Kidney (tissue), 14 donors: ENCODE data around the gene TRPV5. TPM values are rescaled to one million over a fixed set of nuclear protein-coding genes. Genes with fewer than 3 reads are reported as not detected.
A peak's percentile ranks its signal among the peaks of the same experiment; 100 is the strongest.

Experiments
- DNase-seq, 5 donors: peaks; one replicate each; pipeline ENCODE4 v3.0.0-alpha.2; 2013 to 2020
- FAIRE-seq: peaks from 2 replicates; lab custom pipeline; 2012; peaks lifted over from hg19 to GRCh38; lab: Jason Lieb, UNC
- H3K27ac ChIP-seq, 2 donors: one replicate each; pipeline ENCODE4 v1.7.0; 2013; ENCODE audit warnings: low read depth in 2 of 2, low read length in 2 of 2, inconsistent platforms in 1 of 2
- H3K27me3 ChIP-seq: one replicate; pipeline ENCODE4 v1.7.1; 2013; ENCODE audit warnings: low read length, inconsistent platforms; ENCODE audit not compliant: control insufficient read depth, insufficient read depth
- H3K36me3 ChIP-seq, 3 donors: one replicate each; pipeline versions ENCODE4 v1.7.0 to v1.7.1; 2013; ENCODE audit warnings: low read length in 3 of 3, control low read depth in 1 of 3, inconsistent platforms in 1 of 3; ENCODE audit not compliant: insufficient read depth in 3 of 3, control insufficient read depth in 2 of 3
- H3K4me1 ChIP-seq, 3 donors: one replicate each; pipeline versions ENCODE4 v1.7.0 to v1.7.1; 2013; ENCODE audit warnings: low read length in 3 of 3, inconsistent platforms in 1 of 3, low read depth in 1 of 3; ENCODE audit not compliant: control insufficient read depth in 2 of 3, insufficient read depth in 2 of 3
- H3K4me3 ChIP-seq, 3 donors: one replicate each; pipeline versions ENCODE4 v1.7.0 to v1.8.1; 2013; ENCODE audit warnings: low read length in 3 of 3, control low read depth in 1 of 3, inconsistent platforms in 1 of 3
- H3K9ac ChIP-seq, 3 donors: one replicate each; pipeline versions ENCODE4 v1.7.0 to v1.7.1; 2013; ENCODE audit warnings: low read length in 3 of 3, control low read depth in 1 of 3, inconsistent platforms in 1 of 3
- H3K9me3 ChIP-seq, 3 donors: one replicate each; pipeline versions ENCODE4 v1.7.0 to v1.7.1; 2013; ENCODE audit warnings: low read length in 3 of 3, control low read depth in 1 of 3, inconsistent platforms in 1 of 3; ENCODE audit not compliant: control insufficient read depth in 2 of 3, insufficient read depth in 1 of 3
- intact Hi-C: fragments of 100-400 bp; cut with DNase I; formaldehyde crosslinking; loops from one replicate; pipeline ENCODE4 v1.11.1; 2022
- polyA plus RNA-seq: library from polyadenylated mRNA; stranded (reverse); fragments of 350-450 nt; fragmentation: Illumina TruSeq; extraction: RNeasy Lipid Tissue Mini Kit (QIAGEN cat#74804); gene quantifications from one replicate; pipeline ENCODE4 v1.2.3, GENCODE V29; 2014; ENCODE audit warnings: low read depth, low replicate concordance; ENCODE audit not compliant: insufficient read depth
- total RNA-seq: library from RNA; stranded (reverse); fragmentation: NEBNext Ultra II Directional; extraction: Animal tissue kit (Norgen Biotek cat#: 25700); gene quantifications from one replicate; pipeline ENCODE4 v1.2.1, GENCODE V29; 2021
- TF ChIP-seq, protein P1 (sequence below): IDR thresholded peaks from 3 replicates; pipeline ENCODE4 v1.5.1; 2012; ENCODE audit warnings: mild to moderate bottlenecking, moderate library complexity, borderline replicate concordance; ENCODE audit not compliant: insufficient read depth; ENCODE audit errors: extremely low read depth
- donor health status: control.
- donor health status: control.
- donor health status: control.
- donor health status: control.
- donor health status: control.
- donor health status: DM: yes; HTN: yes; CAD: no.
- donor health status: Normal renal cell carcinoma (clear cell type).

The TRPV5 gene
- total and polyA plus RNA-seq, 2 donors from 2014 or later: 1.3 to 1.4 TPM

- peak in 1 of 5 donors; percentile 4 for DNase-seq
These were observed 66.0 kb downstream of the TRPV5 start for GRCh38 chr7:142867398-142868187.

GRCh38 chr7:142867097-142867378 is 66.5 kb downstream of the TRPV5 start:
- H3K4me1 ChIP-seq: no peaks in the 10 kb centered on the region
- no peak overlapping the region for H3K9ac ChIP-seq
- no peak overlapping the region for H3K27ac ChIP-seq
- intact Hi-C loops: no loop called here
- H3K4me3 ChIP-seq: no peak overlapping the region
- H3K27me3 ChIP-seq: no peaks in the 10 kb centered on the region
- FAIRE-seq (no peak), DNase-seq (no peak)
- H3K36me3 ChIP-seq: no peaks in the 10 kb centered on the region
- TF ChIP-seq, protein P1, sequence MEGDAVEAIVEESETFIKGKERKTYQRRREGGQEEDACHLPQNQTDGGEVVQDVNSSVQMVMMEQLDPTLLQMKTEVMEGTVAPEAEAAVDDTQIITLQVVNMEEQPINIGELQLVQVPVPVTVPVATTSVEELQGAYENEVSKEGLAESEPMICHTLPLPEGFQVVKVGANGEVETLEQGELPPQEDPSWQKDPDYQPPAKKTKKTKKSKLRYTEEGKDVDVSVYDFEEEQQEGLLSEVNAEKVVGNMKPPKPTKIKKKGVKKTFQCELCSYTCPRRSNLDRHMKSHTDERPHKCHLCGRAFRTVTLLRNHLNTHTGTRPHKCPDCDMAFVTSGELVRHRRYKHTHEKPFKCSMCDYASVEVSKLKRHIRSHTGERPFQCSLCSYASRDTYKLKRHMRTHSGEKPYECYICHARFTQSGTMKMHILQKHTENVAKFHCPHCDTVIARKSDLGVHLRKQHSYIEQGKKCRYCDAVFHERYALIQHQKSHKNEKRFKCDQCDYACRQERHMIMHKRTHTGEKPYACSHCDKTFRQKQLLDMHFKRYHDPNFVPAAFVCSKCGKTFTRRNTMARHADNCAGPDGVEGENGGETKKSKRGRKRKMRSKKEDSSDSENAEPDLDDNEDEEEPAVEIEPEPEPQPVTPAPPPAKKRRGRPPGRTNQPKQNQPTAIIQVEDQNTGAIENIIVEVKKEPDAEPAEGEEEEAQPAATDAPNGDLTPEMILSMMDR: no peak
- H3K9me3 ChIP-seq: no peaks in the 10 kb centered on the region

More at GRCh38 chr7:142867398-142868187, 66.0 kb downstream of the TRPV5 start:
- no peaks in the 10 kb centered on the region for H3K27me3 ChIP-seq
- H3K9me3 ChIP-seq: no peaks in the 10 kb centered on the region
- no peak for FAIRE-seq
- TF ChIP-seq, protein P1: no peak
- intact Hi-C loops: no loop called here
- no peaks in the 10 kb centered on the region for H3K36me3 ChIP-seq
- no peak overlapping the region for H3K9ac ChIP-seq
- H3K4me1 ChIP-seq: no peaks in the 10 kb centered on the region
- no peak overlapping the region for H3K27ac ChIP-seq
- no peak overlapping the region for H3K4me3 ChIP-seq

GRCh38 chr7:142866361-142867096 is 67.0 kb downstream of the TRPV5 start:
- Histone ChIP-seq H3K27ac (no peak overlapping the region), H3K4me3 (no peak overlapping the region), H3K9ac (no peak overlapping the region), H3K9me3 (no peaks in the 10 kb centered on the region), H3K4me1 (no peaks in the 10 kb centered on the region), H3K27me3 (no peaks in the 10 kb centered on the region), H3K36me3 (no peaks in the 10 kb centered on the region)
- TF ChIP-seq, protein P1: peak; percentile 69
- FAIRE-seq: no peak
- intact Hi-C loops: no loop called here
- peak in 2 of 5 donors; percentile 49 to 57 for DNase-seq
